Caco-2 (cell line): Measurements from ENCODE around the gene MANBA. TPM values are rescaled to one million over a fixed set of nuclear protein-coding genes. Genes with fewer than 3 reads are reported as not detected.

ENCODE experiments used
- BruUV-seq: library from RNA; stranded (reverse); fragments of 400-500 nt; replicated peaks from 2 replicates; lab custom pipeline; 2021; lab: Mats Ljungman, UMichigan
- CTCF ChIA-PET: fragments of 300-600 bp; sonication (Branson Sonifier 250); formaldehyde crosslinking; loops from one replicate; lab custom pipeline; 2022; ENCODE audit warnings: antibody characterized with exemption; lab: Charles Lee
- POLR2A ChIA-PET: fragments of 300-600 bp; sonication (Branson Sonifier 250); formaldehyde crosslinking; loops from one replicate; lab custom pipeline; 2022; ENCODE audit warnings: antibody characterized with exemption; lab: Charles Lee
- DNase-seq, 2 experiments: peaks; one replicate each; pipeline versions ENCODE4 v3.0.0 to v3.0.0-alpha.2; 2020 to 2022
- H3K27me3 ChIP-seq: replicated peaks from 2 replicates; pipeline ENCODE4 v1.6.0; 2011; ENCODE audit warnings: low read length; ENCODE audit not compliant: control insufficient read depth, insufficient read depth
- H3K36me3 ChIP-seq: 2 replicates; pipeline ENCODE4 v1.5.1; 2011; ENCODE audit warnings: low read length; ENCODE audit not compliant: control insufficient read depth, insufficient read depth
- H3K4me1 ChIP-seq: fragments of 250-450 bp; sonication (Bioruptor Pico); 2 replicates; pipeline ENCODE4 v1.5.1; 2020; ENCODE audit warnings: mild to moderate bottlenecking
- H3K4me3 ChIP-seq: 2 replicates; pipeline ENCODE4 v1.5.1; 2011; ENCODE audit warnings: low read depth, mild to moderate bottlenecking, control low read depth, low read length
- H3K9me3 ChIP-seq: fragments of 250-450 bp; sonication (Bioruptor Pico); 2 replicates; pipeline ENCODE4 v1.5.1; 2020; ENCODE audit warnings: mild to moderate bottlenecking, moderate library complexity
- H3K27ac Mint-ChIP-seq: one replicate; pipeline ENCODE4 v1.8.0; 2022; ENCODE audit warnings: mixed read lengths; ENCODE audit not compliant: unreplicated experiment
- H3K27me3 Mint-ChIP-seq: one replicate; pipeline ENCODE4 v1.8.0; 2022; ENCODE audit warnings: mixed read lengths; ENCODE audit not compliant: insufficient read depth, unreplicated experiment
- H3K36me3 Mint-ChIP-seq: one replicate; pipeline ENCODE4 v1.8.0; 2022; ENCODE audit warnings: mild to moderate bottlenecking, mixed read lengths; ENCODE audit not compliant: insufficient read depth, unreplicated experiment
- H3K4me1 Mint-ChIP-seq: one replicate; pipeline ENCODE4 v1.8.0; 2022; ENCODE audit warnings: low read depth, mixed read lengths; ENCODE audit not compliant: unreplicated experiment
- H3K4me3 Mint-ChIP-seq: one replicate; pipeline ENCODE4 v1.8.0; 2022; ENCODE audit warnings: mild to moderate bottlenecking, moderate library complexity, mixed read lengths; ENCODE audit not compliant: unreplicated experiment
- H3K9me3 Mint-ChIP-seq: one replicate; pipeline ENCODE4 v1.8.0; 2022; ENCODE audit warnings: mixed read lengths; ENCODE audit not compliant: unreplicated experiment
- CTCF ChIP-seq, 2 experiments: fragments of 200-600 bp in 1 of 2; IDR thresholded peaks; 1 replicate in 1 of 2; 2 replicates in 1 of 2; pipeline versions ENCODE4 v1.5.1 to v1.8.0; 2011 to 2022; ENCODE audit warnings: antibody characterized with exemption in 1 of 2, control low read depth in 1 of 2, inconsistent platforms in 1 of 2, low read depth in 1 of 2, low read length in 1 of 2, mild to moderate bottlenecking in 1 of 2, moderate library complexity in 1 of 2; ENCODE audit not compliant: insufficient read depth in 1 of 2, severe bottlenecking in 1 of 2, unreplicated experiment in 1 of 2
- intact Hi-C: fragments of 100-400 bp; cut with micrococcal nuclease; formaldehyde crosslinking; loops from one replicate; pipeline ENCODE4 v1.10.0; 2022; ENCODE audit not compliant: unreplicated experiment
- total RNA-seq: library from RNA; stranded (reverse); gene quantifications from 2 replicates; pipeline ENCODE4 v1.2.3, GENCODE V29; 2022

Gene MANBA
- total RNA-seq, 1 experiment from 2014 or later: 53.5 TPM

- Histone ChIP-seq H3K27me3 (no peaks in the 10 kb centered on the region), H3K4me1 (no peaks in the 10 kb centered on the region), H3K9me3 (no peaks in the 10 kb centered on the region), H3K4me3 (no peak overlapping the region), H3K36me3 (no peaks in the 10 kb centered on the region; the same call in 1 of the 2 replicates)
- H3K4me3 Mint-ChIP-seq: no peak overlapping the region
- no TSS peak for BruUV-seq
- peaks cover 45% of the 10 kb centered on the region for H3K36me3 Mint-ChIP-seq
- no peak for TF ChIP-seq CTCF (IDR thresholded peaks at IDR 0.05; ENCODE audit: insufficient read depth in 1 of 2, low read depth in 1 of 2, low read length in 1 of 2, severe bottlenecking in 1 of 2, unreplicated experiment in 1 of 2)
- CTCF ChIA-PET: no interaction called here
- H3K4me1 Mint-ChIP-seq: no peaks in the 10 kb centered on the region
- intact Hi-C loops: no loop called here
- DNase-seq: no peak
- no peak overlapping the region for H3K27ac Mint-ChIP-seq
- no peaks in the 10 kb centered on the region for H3K9me3 Mint-ChIP-seq
- POLR2A ChIA-PET: no interaction called here
- H3K27me3 Mint-ChIP-seq: no peaks in the 10 kb centered on the region
Measured at GRCh38 chr4:102593147-102593546, 167.6 kb downstream of the MANBA start.

GRCh38 chr4:102592256-102592655 is 168.5 kb downstream of the MANBA start:
- Histone ChIP-seq H3K9me3 (no peaks in the 10 kb centered on the region), H3K4me3 (no peak overlapping the region), H3K4me1 (no peaks in the 10 kb centered on the region), H3K27me3 (no peaks in the 10 kb centered on the region), H3K36me3 (no peaks in the 10 kb centered on the region; the same call in 1 of the 2 replicates)
- CTCF ChIA-PET: no interaction called here
- Mint-ChIP-seq H3K27ac (no peak overlapping the region), H3K27me3 (no peaks in the 10 kb centered on the region), H3K9me3 (no peaks in the 10 kb centered on the region), H3K4me1 (no peaks in the 10 kb centered on the region), H3K4me3 (no peak overlapping the region), H3K36me3 (peaks cover 36% of the 10 kb centered on the region)
- intact Hi-C loops: no loop called here
- POLR2A ChIA-PET: no interaction called here
- BruUV-seq: no TSS peak
- TF ChIP-seq CTCF (IDR thresholded peaks at IDR 0.05; ENCODE audit: insufficient read depth in 1 of 2, low read depth in 1 of 2, low read length in 1 of 2, severe bottlenecking in 1 of 2, unreplicated experiment in 1 of 2): no peak
- no peak for DNase-seq

- no peaks in the 10 kb centered on the region; the same call in 1 of the 2 replicates for H3K36me3 ChIP-seq
- no peaks in the 10 kb centered on the region for H3K27me3 Mint-ChIP-seq
- no TSS peak for BruUV-seq
- peaks cover 26% of the 10 kb centered on the region for H3K36me3 Mint-ChIP-seq
- TF ChIP-seq CTCF (IDR thresholded peaks at IDR 0.05; ENCODE audit: insufficient read depth in 1 of 2, low read depth in 1 of 2, low read length in 1 of 2, severe bottlenecking in 1 of 2, unreplicated experiment in 1 of 2): no peak
- POLR2A ChIA-PET: no interaction called here
- H3K4me1 ChIP-seq: no peaks in the 10 kb centered on the region
- H3K9me3 ChIP-seq: no peaks in the 10 kb centered on the region
- H3K4me3 Mint-ChIP-seq: no peak overlapping the region
- H3K9me3 Mint-ChIP-seq: no peaks in the 10 kb centered on the region
- DNase-seq: no peak
- intact Hi-C loops: no loop called here
- H3K27me3 ChIP-seq: no peaks in the 10 kb centered on the region
- no peak overlapping the region for H3K4me3 ChIP-seq
- H3K4me1 Mint-ChIP-seq: no peaks in the 10 kb centered on the region
- no peak overlapping the region for H3K27ac Mint-ChIP-seq
- CTCF ChIA-PET: no interaction called here
Measured at GRCh38 chr4:102589743-102590142, 171.0 kb downstream of the MANBA start.
